Heart left ventricle (tissue), 13 donors: Measurements from ENCODE around the gene CENPO.

Source experiments
- CTCF ChIP-seq, 12 donors: fragments of 200-600 bp; sonication (generic) in 4 of 12; IDR thresholded peaks; one replicate each; pipeline versions ENCODE4 v1.5.0 to v1.8.0; 2018 to 2022; ENCODE audit warnings: antibody characterized with exemption in 12 of 12, mild to moderate bottlenecking in 5 of 12
- POLR2A ChIP-seq, 2 donors: fragments of 450-650 bp; IDR thresholded peaks; one replicate each; pipeline ENCODE4 v1.6.1; 2017; ENCODE audit warnings: antibody characterized with exemption in 2 of 2, mild to moderate bottlenecking in 2 of 2, moderate library complexity in 2 of 2
- donor health status: ischemic (EF 13 %, LVEDD 7.1; RV severe dilation, severe dysfunction).
- donor health status: DM: no; HTN: yes; CAD: no.
- donor health status: DM: no; HTN: no; CAD: no.
- donor health status: ischemic (EF 25% LVEDD 6.9; RV normal size, moderate dysfunction).
- donor health status: ischemic (EF 25% LVEDD 5.7; RV mildly dilated, moderate dysfunction).
- donor health status: ischemic (EF 35%, LVEDD 5.7; RV mildly dilated, moderate dysfunction).
- donor health status: nonischemic (EF 11% LVEDD 7.7; RV severe dilation, severe dysfunction).
- donor health status: DM: yes; HTN: yes; CAD: no.
- donor health status: PGD.
- donor health status: ischemic (EF 29% LVEDD 5.4; RV normal size, mild dysfunction).
- donor health status: nonischemic (EF 23%, LVEDD 6.1; RV moderate dilation, normal function).

DNA sequence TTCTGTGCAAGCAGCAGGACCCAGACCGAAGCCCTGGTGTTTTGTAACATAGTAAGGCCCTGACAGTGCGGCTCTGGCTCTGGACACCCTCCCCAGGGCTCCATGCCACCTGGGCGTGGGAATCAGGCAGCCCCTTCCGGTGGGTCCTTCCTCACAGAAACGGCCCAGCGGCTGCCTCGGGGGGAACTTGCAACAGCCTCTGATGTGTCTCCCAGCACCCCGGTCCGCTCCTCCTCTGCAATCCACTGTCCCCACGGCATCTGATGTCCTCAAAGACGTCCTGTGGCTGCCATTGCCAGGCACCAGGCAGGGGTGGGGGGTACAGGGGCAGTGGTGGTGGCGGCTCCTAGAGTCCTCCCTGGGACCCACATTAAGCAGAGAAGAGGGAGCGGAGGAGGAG lies 58.8 kb downstream of the CENPO start:
- TF ChIP-seq CTCF (IDR thresholded peaks at IDR 0.05) (no peak), POLR2A (IDR thresholded peaks at IDR 0.05) (no peak)
